GM18951 (cell line): ENCODE measurements around the gene CLDN9.

Source experiments
- POLR2A ChIP-seq: IDR thresholded peaks from 4 replicates; pipeline ENCODE4 v1.6.1; 2011; ENCODE audit warnings: mild to moderate bottlenecking; ENCODE audit not compliant: insufficient read length, insufficient read depth; ENCODE audit errors: extremely low read depth
- in situ Hi-C: fragments of 300-500 bp; cut with MboI; formaldehyde crosslinking; loops from one replicate; pipeline ENCODE4 v1.12.0; 2022; ENCODE audit warnings: low sequenced_read_pairs, mixed read lengths, inconsistent platforms; ENCODE audit not compliant: unreplicated experiment

Gene CLDN9

GRCh38 chr16:2979669-2980226 is 33.0 kb upstream of the CLDN9 start:
- in situ Hi-C loops = no loop called here
- TF ChIP-seq POLR2A = no peak

- peak; percentile 98 for TF ChIP-seq POLR2A
- in situ Hi-C loops = no loop called here
Measured at GRCh38 chr16:2980227-2981176, 32.2 kb upstream of the CLDN9 start, which contains the start of gene PKMYT1. PKMYT1 (minus strand) TSS chr16:2980446; CDS start chr16:2979657, 789 bp downstream.

GRCh38 chr16:2981177-2981898 is 31.4 kb upstream of the CLDN9 start:
- TF ChIP-seq POLR2A = no peak
- in situ Hi-C loops = no loop called here

- in situ Hi-C loops = no loop called here
- TF ChIP-seq POLR2A = no peak
Measured at GRCh38 chr16:2981899-2982250, 30.8 kb upstream of the CLDN9 start.

- in situ Hi-C loops = no loop called here
- no peak for TF ChIP-seq POLR2A
Measured at GRCh38 chr16:2982402-2982801, 30.3 kb upstream of the CLDN9 start.

- in situ Hi-C loops = no loop called here
- TF ChIP-seq POLR2A = no peak
Measured at GRCh38 chr16:2983706-2984136, 29.0 kb upstream of the CLDN9 start.

- TF ChIP-seq POLR2A = no peak
- in situ Hi-C loops = no loop called here
Measured at GRCh38 chr16:2985462-2985861, 27.3 kb upstream of the CLDN9 start.

- in situ Hi-C loops = no loop called here
- TF ChIP-seq POLR2A = no peak
Measured at GRCh38 chr16:2985893-2986355, 26.8 kb upstream of the CLDN9 start.

- in situ Hi-C loops = no loop called here
- no peak for TF ChIP-seq POLR2A
Measured at GRCh38 chr16:2986623-2987188, 26.0 kb upstream of the CLDN9 start.

- in situ Hi-C loops = no loop called here
- no peak for TF ChIP-seq POLR2A
Measured at GRCh38 chr16:2987286-2987685, 25.4 kb upstream of the CLDN9 start.

GRCh38 chr16:2987833-2988232 is 24.9 kb upstream of the CLDN9 start:
- in situ Hi-C loops = no loop called here
- no peak for TF ChIP-seq POLR2A

GRCh38 chr16:2988590-2989099 is 24.1 kb upstream of the CLDN9 start:
- in situ Hi-C loops = no loop called here
- TF ChIP-seq POLR2A = no peak

- no peak for TF ChIP-seq POLR2A
- in situ Hi-C loops = no loop called here
Measured at GRCh38 chr16:2990891-2991290, 21.8 kb upstream of the CLDN9 start.
